Right ventricle myocardium inferior (tissue), 1 donor: ENCODE data around the gene INCENP. TPM values are rescaled to one million over a fixed set of nuclear protein-coding genes. Genes with fewer than 3 reads are reported as not detected.
"Not testable (repeated sequence)": the region's sequence is repeated elsewhere in the genome, so short reads cannot be mapped to it uniquely, and the experiment has no call there.

Source experiments
- ATAC-seq: fragments of 200-7000 bp; cut with Tn5 transposase; one replicate; pipeline ENCODE4 v1.9.1; 2020; ENCODE audit warnings: mild to moderate bottlenecking, moderate library complexity
- DNase-seq: peaks from one replicate; pipeline ENCODE4 v3.0.0; 2021; ENCODE audit errors: missing footprints
- intact Hi-C: fragments of 100-400 bp; cut with DNase I; formaldehyde crosslinking; loops from one replicate; pipeline ENCODE4 v1.11.0; 2022
- total RNA-seq: library from RNA; stranded (reverse); fragmentation: NEBNext Ultra II Directional; extraction: Animal tissue kit (Norgen Biotek cat#: 25700); gene quantifications from one replicate; pipeline ENCODE4 v1.2.1, GENCODE V29; 2021
- donor health status: DM: no; HTN: yes; CAD: no; lungs with severe emphysema.

INCENP gene
- total RNA-seq, 1 donor from 2014 or later, result 10.5 TPM

DNA sequence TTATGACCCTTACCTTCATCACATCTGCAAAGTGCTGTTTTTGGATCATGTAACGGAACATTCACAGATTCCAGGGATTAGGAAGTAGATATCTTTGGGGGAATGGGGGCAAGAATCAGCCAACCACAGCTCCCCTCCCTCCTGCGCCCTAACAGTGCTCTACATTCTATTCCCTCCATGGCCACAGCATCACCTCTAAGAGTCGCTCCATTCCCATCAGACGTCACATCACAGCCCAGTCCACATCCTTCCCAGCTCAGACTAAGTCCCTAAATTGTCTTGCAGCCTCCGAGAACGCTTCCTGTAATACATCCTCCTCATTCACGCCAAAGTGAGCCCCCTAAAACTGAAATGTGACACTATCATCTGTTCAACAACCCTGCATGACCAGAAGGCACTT lies 72.1 kb downstream of the INCENP start:
- DNase-seq, result no peak
- no peak for ATAC-seq
- intact Hi-C loops, result no loop called here

DNA sequence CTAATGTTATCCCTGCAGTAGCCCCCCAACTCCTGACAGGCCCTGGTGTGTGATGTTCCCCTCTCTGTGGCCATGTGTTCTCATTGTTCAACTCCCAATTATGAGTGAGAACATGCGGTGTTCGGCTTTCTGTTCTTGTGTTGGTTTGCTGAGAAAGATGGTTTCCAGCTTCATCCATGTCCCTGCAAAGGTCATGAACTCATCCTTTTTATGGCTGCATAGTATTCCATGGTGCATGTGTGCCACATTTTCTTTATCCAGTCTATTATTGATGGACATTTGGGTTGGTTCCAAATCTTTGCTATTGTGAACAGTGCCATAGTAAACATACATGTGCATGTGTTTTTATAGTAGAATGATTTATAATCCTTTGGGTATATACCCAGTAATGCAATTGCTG lies 73.6 kb downstream of the INCENP start:
- DNase-seq, ATAC-seq, intact Hi-C loops: not testable (repeated sequence)

- intact Hi-C loops, result no loop called here
- ATAC-seq (no peak), DNase-seq (no peak)
Observed at GRCh38 chr11:62201376-62201775, 77.6 kb downstream of the INCENP start.

Other genes with a start within 250 kb of the INCENP start
- gene FADS3, start 232.5 kb upstream of the INCENP start, total RNA-seq, result 113 TPM
- 14.0 TPM for gene RAB3IL1, start 206.4 kb upstream of the INCENP start, total RNA-seq
- gene BEST1, start 173.7 kb upstream of the INCENP start, total RNA-seq, result 1.9 TPM
- 2,493 TPM for gene FTH1, start 156.4 kb upstream of the INCENP start, total RNA-seq
- not detected for gene SCGB1D1, start 66.2 kb downstream of the INCENP start, total RNA-seq
- not detected for gene SCGB2A1, start 84.7 kb downstream of the INCENP start, total RNA-seq
- 4.0 TPM for gene SCGB1D2, start 118.2 kb downstream of the INCENP start, total RNA-seq
- not detected for gene SCGB2A2, start 146.1 kb downstream of the INCENP start, total RNA-seq
- not detected for gene SCGB1D4, start 175.1 kb downstream of the INCENP start, total RNA-seq
- gene ASRGL1, start 213.4 kb downstream of the INCENP start, total RNA-seq, result 4.7 TPM